Neuron (in vitro differentiated cells): ENCODE measurements around the gene APLNR.

ENCODE experiments used
- H2AFZ ChIP-seq: one replicate; pipeline ENCODE4 v1.6.1; 2013; ENCODE audit warnings: low read depth, mild to moderate bottlenecking, inconsistent platforms, low read length, moderate library complexity
- H3K27me3 ChIP-seq: one replicate; pipeline ENCODE4 v1.6.1; 2013; ENCODE audit warnings: low read length; ENCODE audit not compliant: insufficient read depth
- H3K36me3 ChIP-seq: one replicate; pipeline ENCODE4 v1.6.1; 2013; ENCODE audit warnings: low read length; ENCODE audit not compliant: insufficient read depth
- H3K4me1 ChIP-seq: one replicate; pipeline ENCODE4 v1.6.1; 2013; ENCODE audit warnings: low read length; ENCODE audit not compliant: insufficient read depth
- H3K4me3 ChIP-seq: 2 replicates; pipeline ENCODE4 v1.5.1; 2013; ENCODE audit warnings: mild to moderate bottlenecking, low read length, moderate library complexity
- H3K9me3 ChIP-seq: one replicate; pipeline ENCODE4 v1.6.1; 2013; ENCODE audit warnings: low read length

The APLNR gene

GRCh38 chr11:57223601-57224000 is 13.4 kb downstream of the APLNR start:
- peaks cover 32% of the 10 kb centered on the region for H3K4me1 ChIP-seq
- H3K4me3 ChIP-seq: no peak overlapping the region
- no peaks in the 10 kb centered on the region for H3K9me3 ChIP-seq
- H3K36me3 ChIP-seq: no peaks in the 10 kb centered on the region
- H2AFZ ChIP-seq: no peak overlapping the region
- no peaks in the 10 kb centered on the region for H3K27me3 ChIP-seq

- Histone ChIP-seq H3K4me3 (no peak overlapping the region), H3K9me3 (no peaks in the 10 kb centered on the region)
Observed at GRCh38 chr11:57222239-57222638, 14.8 kb downstream of the APLNR start.

GRCh38 chr11:57219021-57219627 is 17.9 kb downstream of the APLNR start:
- no peaks in the 10 kb centered on the region for H3K9me3 ChIP-seq
- no peaks in the 10 kb centered on the region for H3K27me3 ChIP-seq
- no peaks in the 10 kb centered on the region for H3K36me3 ChIP-seq
- H3K4me1 ChIP-seq: peaks cover 32% of the 10 kb centered on the region
- H2AFZ ChIP-seq: no peak overlapping the region
- no peak overlapping the region for H3K4me3 ChIP-seq

More at GRCh38 chr11:57222239-57222638, 14.8 kb downstream of the APLNR start:
- Histone ChIP-seq H3K27me3 (no peaks in the 10 kb centered on the region), H3K36me3 (no peaks in the 10 kb centered on the region), H2AFZ (no peak overlapping the region), H3K4me1 (peaks cover 32% of the 10 kb centered on the region)

- Histone ChIP-seq H3K4me3 (no peak overlapping the region), H2AFZ (no peak overlapping the region), H3K4me1 (peaks cover 30% of the 10 kb centered on the region), H3K36me3 (no peaks in the 10 kb centered on the region), H3K27me3 (no peaks in the 10 kb centered on the region), H3K9me3 (no peaks in the 10 kb centered on the region)
Observed at GRCh38 chr11:57217053-57217452, 20.0 kb downstream of the APLNR start.

- H3K27me3 ChIP-seq: no peaks in the 10 kb centered on the region
- no peak overlapping the region for H2AFZ ChIP-seq
- no peaks in the 10 kb centered on the region for H3K9me3 ChIP-seq
- H3K36me3 ChIP-seq: no peaks in the 10 kb centered on the region
- H3K4me3 ChIP-seq: no peak overlapping the region
- H3K4me1 ChIP-seq: peaks cover 34% of the 10 kb centered on the region
Observed at GRCh38 chr11:57216463-57216862, 20.6 kb downstream of the APLNR start.

- H3K9me3 ChIP-seq: no peaks in the 10 kb centered on the region
- H2AFZ ChIP-seq: peak overlapping the region; percentile 6
- H3K4me3 ChIP-seq: no peak overlapping the region
Observed at GRCh38 chr11:57214494-57214893, 22.6 kb downstream of the APLNR start.

GRCh38 chr11:57214098-57214417 is 23.0 kb downstream of the APLNR start:
- no peaks in the 10 kb centered on the region for H3K9me3 ChIP-seq
- no peaks in the 10 kb centered on the region for H3K27me3 ChIP-seq
- H2AFZ ChIP-seq: peak overlapping the region; percentile 6
- peaks cover 50% of the 10 kb centered on the region for H3K4me1 ChIP-seq
- H3K4me3 ChIP-seq: no peak overlapping the region
- no peaks in the 10 kb centered on the region for H3K36me3 ChIP-seq

More at GRCh38 chr11:57214494-57214893, 22.6 kb downstream of the APLNR start:
- Histone ChIP-seq H3K36me3 (no peaks in the 10 kb centered on the region), H3K4me1 (peaks cover 50% of the 10 kb centered on the region), H3K27me3 (no peaks in the 10 kb centered on the region)

GRCh38 chr11:57213342-57214097 is 23.5 kb downstream of the APLNR start:
- Histone ChIP-seq H3K27me3 (no peaks in the 10 kb centered on the region), H3K9me3 (no peaks in the 10 kb centered on the region), H3K4me1 (peaks cover 50% of the 10 kb centered on the region), H3K4me3 (peak overlapping the region; percentile 15), H2AFZ (no peak overlapping the region), H3K36me3 (no peaks in the 10 kb centered on the region)

- H3K4me1 ChIP-seq: peaks cover 50% of the 10 kb centered on the region
- H3K4me3 ChIP-seq: no peak overlapping the region
Observed at GRCh38 chr11:57210781-57211180, 26.3 kb downstream of the APLNR start.

GRCh38 chr11:57207168-57207567 is 29.9 kb downstream of the APLNR start:
- Histone ChIP-seq H3K9me3 (no peaks in the 10 kb centered on the region), H3K36me3 (no peaks in the 10 kb centered on the region), H2AFZ (no peak overlapping the region), H3K4me1 (peaks cover 26% of the 10 kb centered on the region), H3K27me3 (no peaks in the 10 kb centered on the region), H3K4me3 (no peak overlapping the region)

More at GRCh38 chr11:57210781-57211180, 26.3 kb downstream of the APLNR start:
- Histone ChIP-seq H2AFZ (no peak overlapping the region), H3K9me3 (no peaks in the 10 kb centered on the region), H3K36me3 (no peaks in the 10 kb centered on the region), H3K27me3 (no peaks in the 10 kb centered on the region)

- H2AFZ ChIP-seq: no peak overlapping the region
- H3K9me3 ChIP-seq: no peaks in the 10 kb centered on the region
- H3K27me3 ChIP-seq: no peaks in the 10 kb centered on the region
- no peaks in the 10 kb centered on the region for H3K36me3 ChIP-seq
- peaks cover 7% of the 10 kb centered on the region for H3K4me1 ChIP-seq
- no peak overlapping the region for H3K4me3 ChIP-seq
Observed at GRCh38 chr11:57205041-57205641, 31.9 kb downstream of the APLNR start.

GRCh38 chr11:57203882-57204480 is 33.1 kb downstream of the APLNR start:
- H2AFZ ChIP-seq: no peak overlapping the region
- H3K4me1 ChIP-seq: peaks cover 3% of the 10 kb centered on the region
- no peaks in the 10 kb centered on the region for H3K36me3 ChIP-seq
- no peaks in the 10 kb centered on the region for H3K9me3 ChIP-seq
- no peak overlapping the region for H3K4me3 ChIP-seq
- H3K27me3 ChIP-seq: no peaks in the 10 kb centered on the region

- peaks cover 3% of the 10 kb centered on the region for H3K4me1 ChIP-seq
- H3K36me3 ChIP-seq: no peaks in the 10 kb centered on the region
- H3K27me3 ChIP-seq: no peaks in the 10 kb centered on the region
- H2AFZ ChIP-seq: no peak overlapping the region
- H3K4me3 ChIP-seq: no peak overlapping the region
- no peaks in the 10 kb centered on the region for H3K9me3 ChIP-seq
Observed at GRCh38 chr11:57203359-57203758, 33.7 kb downstream of the APLNR start.
